ENCODE results near the gene FGF4.
"Not testable (repeated sequence)": the region's sequence is repeated elsewhere in the genome, so short reads cannot be mapped to it uniquely, and the experiment has no call there.

Gene FGF4

GRCh38 chr11:69774354-69775162 lies 583 bp downstream of the FGF4 start:
- no peak for DNase-seq (ENCODE audit: insufficient read length, low spot score)
- TF ChIP-seq, protein P1, sequence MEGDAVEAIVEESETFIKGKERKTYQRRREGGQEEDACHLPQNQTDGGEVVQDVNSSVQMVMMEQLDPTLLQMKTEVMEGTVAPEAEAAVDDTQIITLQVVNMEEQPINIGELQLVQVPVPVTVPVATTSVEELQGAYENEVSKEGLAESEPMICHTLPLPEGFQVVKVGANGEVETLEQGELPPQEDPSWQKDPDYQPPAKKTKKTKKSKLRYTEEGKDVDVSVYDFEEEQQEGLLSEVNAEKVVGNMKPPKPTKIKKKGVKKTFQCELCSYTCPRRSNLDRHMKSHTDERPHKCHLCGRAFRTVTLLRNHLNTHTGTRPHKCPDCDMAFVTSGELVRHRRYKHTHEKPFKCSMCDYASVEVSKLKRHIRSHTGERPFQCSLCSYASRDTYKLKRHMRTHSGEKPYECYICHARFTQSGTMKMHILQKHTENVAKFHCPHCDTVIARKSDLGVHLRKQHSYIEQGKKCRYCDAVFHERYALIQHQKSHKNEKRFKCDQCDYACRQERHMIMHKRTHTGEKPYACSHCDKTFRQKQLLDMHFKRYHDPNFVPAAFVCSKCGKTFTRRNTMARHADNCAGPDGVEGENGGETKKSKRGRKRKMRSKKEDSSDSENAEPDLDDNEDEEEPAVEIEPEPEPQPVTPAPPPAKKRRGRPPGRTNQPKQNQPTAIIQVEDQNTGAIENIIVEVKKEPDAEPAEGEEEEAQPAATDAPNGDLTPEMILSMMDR (IDR thresholded peaks at IDR 0.05; ENCODE audit: insufficient read depth, missing control alignments), result no peak
- FAIRE-seq, result no peak

DNA sequence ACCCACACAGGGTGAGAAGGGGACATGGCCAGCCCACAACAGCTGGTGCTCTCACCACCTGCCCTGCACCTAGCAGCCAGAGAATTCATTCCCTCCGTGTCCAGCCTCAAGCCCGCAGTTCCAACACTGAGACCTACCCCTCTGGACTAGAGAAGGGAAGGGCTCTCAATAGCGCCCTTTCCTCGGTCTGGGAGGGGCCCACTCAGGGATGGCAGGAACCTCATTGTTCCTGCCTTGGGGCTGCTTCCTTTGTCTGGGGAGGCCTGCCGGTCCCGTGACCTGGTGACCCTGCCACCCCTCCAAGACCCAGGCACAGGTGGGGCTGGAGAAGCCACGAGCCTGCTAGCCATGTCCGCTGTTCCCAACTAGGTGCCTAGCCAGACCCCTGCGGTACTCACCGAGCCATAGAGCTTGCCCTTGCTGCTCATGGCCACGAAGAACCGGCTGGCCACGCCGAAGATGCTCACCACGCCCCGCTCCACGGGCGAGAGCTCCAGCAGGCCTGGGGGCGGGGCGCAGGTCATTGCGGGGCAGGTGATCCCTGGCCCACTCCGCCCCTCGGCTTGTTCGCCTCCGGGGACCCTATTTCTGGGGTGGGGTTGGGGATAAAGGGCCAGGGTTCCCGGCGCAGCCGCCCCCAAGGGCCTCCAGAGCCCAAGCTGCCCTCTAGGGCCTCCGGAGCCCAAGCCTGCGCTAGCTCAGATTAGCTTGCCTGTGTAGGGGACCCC lies 1.4 kb downstream of the FGF4 start:
- FAIRE-seq, result no peak
- DNase-seq (ENCODE audit: insufficient read length, low spot score), result no peak
- TF ChIP-seq, protein P1 (IDR thresholded peaks at IDR 0.05; ENCODE audit: insufficient read depth, missing control alignments), result no peak

GRCh38 chr11:69771466-69771865 lies 3.7 kb downstream of the FGF4 start:
- no peak for FAIRE-seq
- no peak for DNase-seq (ENCODE audit: insufficient read length, low spot score)
- TF ChIP-seq, protein P1 (IDR thresholded peaks at IDR 0.05; ENCODE audit: insufficient read depth, missing control alignments), result no peak

- TF ChIP-seq, protein P1 (IDR thresholded peaks at IDR 0.05; ENCODE audit: insufficient read depth, missing control alignments), result no peak
- DNase-seq (ENCODE audit: insufficient read length, low spot score), result no peak
- FAIRE-seq, result no peak
Measured at GRCh38 chr11:69770540-69770939, 4.6 kb downstream of the FGF4 start.

DNA sequence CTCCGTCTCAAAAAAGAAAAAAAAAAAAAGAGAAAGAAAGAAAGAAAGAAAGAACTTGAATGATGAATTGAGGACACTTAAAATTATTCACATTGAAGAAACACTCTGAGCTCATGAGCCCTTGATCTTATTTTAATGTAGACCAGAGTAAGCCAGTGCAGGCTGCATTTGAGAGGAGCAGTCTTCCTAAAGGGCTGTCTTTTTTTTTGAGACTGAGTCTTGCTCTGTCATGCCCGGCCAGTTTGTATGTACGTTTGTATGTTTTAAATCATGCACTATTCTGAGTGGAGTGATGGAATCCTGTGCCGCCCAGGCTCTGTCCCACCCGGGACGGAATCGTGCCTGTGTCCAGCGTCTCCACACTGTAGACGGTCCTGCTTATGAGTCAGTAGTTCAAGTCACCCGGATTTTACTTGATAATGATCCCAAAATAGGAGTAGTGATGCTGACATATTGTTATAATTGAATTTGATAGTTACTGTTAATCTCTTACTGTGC lies 9.6 kb downstream of the FGF4 start:
- no peak for FAIRE-seq
- TF ChIP-seq, protein P1 (IDR thresholded peaks at IDR 0.05; ENCODE audit: insufficient read depth, missing control alignments), result no peak
- DNase-seq (ENCODE audit: insufficient read length, low spot score), result no peak

DNA sequence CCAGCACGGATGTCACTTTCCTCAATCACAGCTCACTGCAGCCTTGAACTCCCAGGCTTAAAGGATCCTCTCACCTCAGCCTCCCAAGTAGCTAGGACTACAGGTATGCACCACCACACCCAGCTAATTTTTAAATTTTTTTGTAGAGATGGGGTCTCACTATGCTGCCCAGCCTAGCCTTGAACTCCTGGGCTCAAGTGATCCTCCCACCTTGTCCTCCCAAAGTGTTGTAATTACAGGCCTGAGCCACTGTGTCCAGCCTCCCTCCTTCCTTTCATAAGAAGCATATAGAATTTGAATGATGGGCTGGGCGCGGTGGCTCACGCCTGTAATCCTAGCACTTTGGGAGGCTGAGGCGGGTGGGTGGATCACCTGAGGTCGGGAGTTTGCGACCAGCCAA lies 10.2 kb downstream of the FGF4 start:
- not testable (repeated sequence) for FAIRE-seq; DNase-seq (ENCODE audit: insufficient read length, low spot score)

DNA sequence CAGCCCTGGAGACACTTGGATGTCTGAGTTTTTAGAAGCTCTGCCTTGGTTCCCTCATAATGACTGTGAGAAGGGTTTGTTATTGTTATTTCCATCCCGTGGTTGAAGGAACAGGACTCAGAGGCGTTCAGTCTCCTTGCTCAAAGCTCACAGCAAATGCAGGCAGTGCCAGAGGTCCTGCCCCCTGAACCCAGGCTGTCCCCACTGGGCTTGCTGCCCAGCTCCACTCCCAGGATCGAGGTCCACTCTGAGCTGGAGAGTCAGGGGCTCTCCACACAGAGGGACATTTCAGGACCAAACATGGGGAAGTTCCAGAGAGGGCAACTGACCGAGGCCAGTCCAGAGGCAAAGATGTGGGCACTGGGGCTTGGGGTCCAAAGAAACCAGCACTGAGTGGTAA lies 14.8 kb downstream of the FGF4 start:
- no peak for DNase-seq (ENCODE audit: insufficient read length, low spot score)
- no peak for FAIRE-seq
- TF ChIP-seq, protein P1 (IDR thresholded peaks at IDR 0.05; ENCODE audit: insufficient read depth, missing control alignments), result no peak
